ENCODE results near the gene DCAF8L2.
"Not testable (repeated sequence)": the region's sequence is repeated elsewhere in the genome, so short reads cannot be mapped to it uniquely, and the experiment has no call there.

The DCAF8L2 gene

DNA sequence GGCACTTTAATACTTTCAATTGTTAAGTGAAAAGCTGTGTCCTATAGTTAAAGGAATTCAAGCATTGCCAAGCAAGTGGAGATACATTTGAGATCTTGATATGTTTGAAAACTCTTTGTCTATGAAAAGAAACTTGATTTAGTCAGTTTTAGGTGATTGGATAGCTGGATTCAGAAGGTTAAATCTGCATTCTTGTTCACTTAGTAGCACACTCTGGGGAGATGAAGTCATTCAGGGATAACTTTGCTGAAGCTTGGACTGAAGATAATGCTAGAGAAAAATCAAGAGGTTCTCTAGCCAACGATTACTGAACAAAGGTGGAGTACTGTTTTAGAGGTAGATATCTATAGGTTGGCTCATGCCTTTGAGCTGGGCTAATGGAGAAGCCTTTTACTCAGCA lies 90.6 kb downstream of the DCAF8L2 start:
- no peak for DNase-seq

DNA sequence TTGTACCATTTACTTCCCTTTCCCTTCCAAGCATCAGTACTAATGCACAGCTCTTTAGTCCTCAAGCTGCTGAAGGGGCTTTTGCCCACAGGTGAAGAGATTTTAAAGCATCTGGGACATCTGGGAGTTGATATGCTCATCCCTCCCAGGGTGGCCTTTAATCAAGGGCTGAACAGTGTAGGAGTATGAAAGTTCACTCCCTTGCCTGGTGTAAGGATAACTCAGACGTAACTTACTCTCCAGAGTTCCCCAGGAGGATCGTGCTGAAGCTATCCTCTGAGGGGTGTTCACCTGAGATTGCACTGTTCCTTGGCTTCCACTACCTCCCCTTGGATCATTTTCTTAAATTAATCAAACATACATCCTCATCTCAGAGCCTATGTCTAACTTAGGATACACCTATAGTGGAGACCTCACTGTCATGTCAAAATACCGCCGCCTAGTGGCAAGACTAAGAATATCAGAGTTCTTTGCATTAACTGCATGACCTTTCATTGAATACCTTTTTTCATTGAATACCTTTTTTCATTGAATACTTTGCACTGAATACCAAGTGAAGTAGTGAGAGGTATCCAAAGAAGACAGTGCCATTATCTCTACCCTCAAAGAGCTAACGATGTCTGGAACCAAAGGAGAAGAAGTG lies 93.5 kb downstream of the DCAF8L2 start:
- DNase-seq, result not testable (repeated sequence)

DNA sequence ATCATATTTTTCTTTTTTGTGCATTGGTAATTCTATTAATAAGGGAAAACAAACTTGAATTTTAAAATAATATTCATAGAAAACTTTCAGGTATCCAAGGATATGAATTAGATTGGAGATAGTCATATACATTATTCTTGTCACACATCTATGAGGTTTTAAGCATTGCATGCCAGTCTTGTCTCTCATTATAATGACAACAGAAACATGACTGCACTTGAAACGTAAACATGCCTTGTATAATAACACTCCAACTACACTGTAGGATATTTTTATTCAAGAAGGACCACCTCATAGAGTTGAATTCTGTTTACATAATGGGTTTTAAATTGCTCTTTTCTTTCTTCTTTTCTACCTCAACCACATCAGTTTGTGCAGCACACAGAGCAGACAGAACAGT lies 104.5 kb downstream of the DCAF8L2 start:
- DNase-seq, result no peak

DNA sequence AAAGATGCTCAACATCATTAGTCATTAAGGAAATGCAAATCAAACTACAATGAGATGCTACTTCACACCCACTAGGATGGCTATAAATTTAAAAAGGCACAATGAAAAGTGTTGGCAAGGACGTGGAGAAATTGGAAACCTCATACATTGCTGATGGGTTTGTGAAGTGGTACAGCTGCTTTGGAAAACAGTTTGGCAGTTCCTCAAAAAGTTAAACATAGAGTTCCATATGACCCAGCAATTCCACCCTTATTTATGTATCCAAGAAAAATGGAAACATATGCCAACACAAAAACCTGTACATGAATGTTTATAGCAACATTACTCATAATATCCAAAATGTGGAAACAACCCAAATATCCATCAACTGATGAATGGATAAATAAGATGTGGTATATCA lies 116.4 kb downstream of the DCAF8L2 start:
- DNase-seq, result no peak

DNA sequence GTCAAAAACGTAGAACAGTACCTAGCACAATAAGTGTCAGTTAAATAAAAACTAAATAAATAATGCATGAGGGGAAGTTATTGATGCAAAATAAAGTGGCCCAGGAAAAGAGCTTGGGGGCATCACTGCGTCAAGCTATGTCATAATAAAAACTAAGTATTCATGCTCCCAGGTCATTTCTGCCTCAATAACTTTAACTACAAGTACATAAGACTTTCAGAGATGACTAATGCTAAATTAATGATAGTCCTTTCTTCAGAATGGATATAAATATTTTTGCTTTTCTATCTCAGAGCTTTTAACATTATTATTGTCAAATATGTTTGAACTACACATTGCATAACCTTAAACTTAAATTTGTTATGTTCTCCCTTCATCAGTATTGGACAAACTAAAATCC lies 125.5 kb downstream of the DCAF8L2 start:
- DNase-seq, result no peak

DNA sequence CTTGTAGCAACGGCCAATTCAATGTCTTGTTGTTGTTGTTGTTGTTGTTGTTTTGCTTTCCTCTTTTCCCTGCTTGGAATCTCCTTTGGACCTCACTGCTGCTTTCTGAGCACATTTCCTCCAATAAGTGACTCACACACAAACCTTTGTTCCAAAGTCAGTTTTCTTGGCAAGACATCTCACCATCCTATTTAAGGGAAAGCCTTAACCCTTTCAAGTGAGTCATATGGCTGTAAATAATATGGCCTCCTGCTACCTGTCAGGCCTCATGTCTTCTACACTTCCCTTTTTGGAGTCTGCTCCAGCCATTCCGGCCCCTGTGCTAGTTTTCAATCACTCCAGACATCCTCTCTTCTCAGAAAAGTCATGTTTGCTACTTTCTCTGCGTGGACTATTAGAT lies 138.1 kb downstream of the DCAF8L2 start:
- no peak for DNase-seq

DNA sequence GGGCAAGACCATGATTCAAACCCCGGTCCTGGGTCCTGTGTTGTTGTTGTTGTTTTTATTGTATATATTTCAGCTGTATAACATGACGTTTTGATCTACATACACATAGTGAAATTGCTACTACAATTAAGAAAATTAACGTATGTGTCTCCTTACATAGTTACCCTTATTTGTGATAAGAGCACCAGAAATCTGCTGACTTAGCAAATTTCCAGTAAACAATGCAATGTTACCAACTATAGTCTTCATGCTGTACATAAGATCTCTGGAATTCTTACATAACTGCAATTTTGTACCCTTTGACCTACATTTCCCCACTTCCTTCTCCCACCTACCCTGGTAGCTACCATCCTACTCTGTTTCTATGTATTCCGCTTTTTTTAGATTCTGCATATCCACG lies 141.8 kb downstream of the DCAF8L2 start:
- no peak for DNase-seq

DNA sequence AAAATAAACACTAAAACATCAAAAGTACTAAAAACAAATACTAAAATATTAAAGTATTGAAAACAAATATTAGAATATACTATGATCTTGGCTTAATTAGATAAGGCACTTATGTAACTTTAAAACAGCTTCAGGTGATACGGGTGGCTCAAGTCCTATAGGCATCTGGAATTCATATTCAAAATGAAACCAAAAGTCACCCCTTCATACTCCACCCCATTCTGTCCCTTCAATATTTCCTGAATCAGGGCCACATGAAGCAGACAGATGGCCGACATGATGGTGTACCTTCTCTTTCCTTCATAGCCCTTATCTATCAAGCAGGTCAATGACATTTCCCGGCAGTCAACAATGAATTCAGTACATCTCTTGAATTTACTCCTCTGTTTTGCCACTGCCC lies 145.8 kb downstream of the DCAF8L2 start:
- no peak for DNase-seq

DNA sequence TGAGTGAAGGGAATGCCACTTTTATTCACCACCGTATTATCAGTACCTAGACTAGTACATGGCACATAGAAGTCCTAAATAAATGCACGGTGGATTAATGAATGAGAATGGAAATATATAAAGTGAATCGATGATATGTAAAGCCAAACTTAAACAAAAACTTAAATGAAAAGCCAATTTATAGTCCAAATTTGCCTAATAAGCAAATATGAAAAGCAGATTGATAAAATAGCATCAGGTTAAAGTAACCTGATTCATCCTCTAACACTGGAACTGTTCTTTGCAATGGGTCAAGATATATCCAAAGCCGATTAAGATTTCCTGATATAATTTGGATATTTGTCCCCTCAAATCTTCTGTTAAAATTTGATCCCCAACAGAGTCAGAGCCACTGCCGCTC lies 150.8 kb downstream of the DCAF8L2 start:
- no peak for DNase-seq

DNA sequence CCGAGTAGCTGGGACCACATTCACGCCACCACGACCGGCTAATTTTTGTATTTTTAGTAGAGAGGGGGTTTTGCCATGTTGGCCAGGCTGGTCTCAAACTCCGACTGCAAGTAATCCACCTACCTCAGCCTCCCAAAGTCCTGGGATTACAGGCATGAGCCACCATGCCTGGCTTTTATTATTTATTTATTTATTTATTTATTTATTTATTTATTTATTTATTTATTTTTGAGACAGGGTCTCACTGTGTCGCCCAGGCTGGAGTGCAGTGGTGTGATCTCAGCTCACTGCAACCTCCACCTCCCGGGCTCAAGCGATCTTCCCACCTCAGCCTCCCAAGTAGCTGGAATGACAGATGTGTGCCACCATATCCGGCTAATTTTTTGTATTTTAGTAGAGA lies 153.4 kb downstream of the DCAF8L2 start:
- not testable (repeated sequence) for DNase-seq

DNA sequence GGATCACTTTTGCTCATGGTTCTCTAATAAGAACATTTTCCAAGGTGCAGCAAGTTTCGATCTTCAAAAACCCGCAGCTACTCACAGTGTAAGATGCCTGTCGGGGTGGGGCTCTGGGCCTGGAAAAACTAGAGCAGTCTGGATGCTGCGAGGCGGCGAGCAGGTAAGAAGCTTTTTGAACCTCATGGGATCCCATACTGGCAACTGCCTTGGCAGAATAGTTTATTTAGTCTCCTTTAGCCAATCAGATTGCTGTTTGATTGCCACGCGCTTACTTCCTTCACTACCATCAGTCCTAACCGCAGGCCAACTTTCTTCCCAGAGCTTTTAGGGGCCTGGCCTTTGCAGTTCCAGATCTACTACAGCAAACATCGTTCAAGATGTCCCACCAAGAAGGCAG lies 156.4 kb downstream of the DCAF8L2 start:
- no peak for DNase-seq

DNA sequence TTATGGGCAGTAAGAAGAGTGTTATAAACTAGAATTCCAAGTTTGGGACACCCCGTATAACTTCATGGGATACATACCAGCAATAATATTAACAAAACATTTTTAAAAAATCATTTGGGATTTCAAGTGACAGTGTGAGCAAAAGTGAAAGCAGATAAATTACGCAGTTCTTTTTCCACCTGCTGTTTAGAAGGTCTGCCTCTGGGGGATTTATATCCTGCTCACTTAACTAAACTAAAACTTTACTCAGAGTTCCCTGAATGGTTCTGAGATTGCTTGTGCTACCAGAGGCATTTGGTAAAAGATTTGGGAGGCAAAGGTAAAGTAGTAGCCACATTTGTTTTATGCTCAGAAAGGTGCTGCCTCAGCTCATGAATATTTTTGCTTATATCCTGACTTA lies 160.2 kb downstream of the DCAF8L2 start:
- not testable (repeated sequence) for DNase-seq

DNA sequence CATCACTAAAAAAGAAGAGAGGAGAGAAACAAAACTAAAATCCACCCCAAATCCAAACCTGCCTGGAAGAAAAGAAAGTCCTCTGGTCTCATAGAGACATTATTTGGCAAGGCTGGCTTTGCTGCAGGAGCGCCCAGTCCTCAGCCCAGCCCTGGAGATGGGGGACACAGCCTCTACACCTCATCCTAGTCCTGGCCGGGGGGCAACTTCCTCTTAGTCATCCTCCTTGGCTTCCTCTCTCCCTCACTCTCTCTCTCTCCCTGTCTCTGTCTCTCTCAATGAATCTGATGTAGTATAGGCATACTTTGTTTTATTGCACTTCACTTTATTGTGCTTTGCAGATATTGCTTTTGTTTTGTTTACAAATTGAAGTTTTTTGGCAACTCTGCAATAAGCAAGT lies 161.8 kb downstream of the DCAF8L2 start:
- no peak for DNase-seq

DNA sequence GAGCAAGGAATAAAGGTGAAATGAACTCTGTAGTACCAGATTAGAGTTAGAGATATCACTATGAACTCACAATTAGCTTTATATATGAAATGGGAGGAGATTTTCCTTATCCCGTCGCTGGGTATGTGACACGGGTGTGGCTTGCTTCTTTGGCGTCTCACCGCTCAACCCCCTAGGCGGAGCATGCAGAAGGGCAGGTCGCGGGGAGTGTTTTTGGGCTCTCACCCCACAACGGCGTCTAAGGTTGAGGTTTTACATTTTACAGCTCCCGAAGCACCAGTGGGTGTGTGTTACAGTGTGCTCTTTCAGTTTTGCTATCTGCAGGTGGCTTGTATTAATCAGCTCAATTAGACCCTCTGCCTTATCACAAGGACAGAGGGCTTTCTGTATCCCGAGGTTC lies 175.6 kb downstream of the DCAF8L2 start:
- no peak for DNase-seq

DNA sequence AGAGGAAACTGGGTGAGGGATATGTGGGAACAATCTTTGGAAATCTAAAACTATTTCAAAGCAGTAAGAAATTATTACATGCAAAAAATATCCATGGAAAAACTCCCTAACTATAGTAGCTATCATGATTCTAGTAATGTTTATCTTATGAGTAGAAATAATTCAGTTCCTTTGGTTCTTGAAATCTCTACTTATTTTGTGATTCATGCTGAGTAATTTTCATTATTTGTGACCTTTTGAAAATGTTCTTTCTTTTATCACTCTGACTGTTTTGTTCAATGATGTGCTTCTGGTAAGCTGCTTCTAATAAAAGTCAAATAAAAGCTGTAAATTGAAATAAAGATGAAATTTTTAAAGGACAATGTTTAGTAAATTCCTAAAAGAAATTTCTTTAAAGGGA lies 177.2 kb downstream of the DCAF8L2 start:
- DNase-seq, result no peak

DNA sequence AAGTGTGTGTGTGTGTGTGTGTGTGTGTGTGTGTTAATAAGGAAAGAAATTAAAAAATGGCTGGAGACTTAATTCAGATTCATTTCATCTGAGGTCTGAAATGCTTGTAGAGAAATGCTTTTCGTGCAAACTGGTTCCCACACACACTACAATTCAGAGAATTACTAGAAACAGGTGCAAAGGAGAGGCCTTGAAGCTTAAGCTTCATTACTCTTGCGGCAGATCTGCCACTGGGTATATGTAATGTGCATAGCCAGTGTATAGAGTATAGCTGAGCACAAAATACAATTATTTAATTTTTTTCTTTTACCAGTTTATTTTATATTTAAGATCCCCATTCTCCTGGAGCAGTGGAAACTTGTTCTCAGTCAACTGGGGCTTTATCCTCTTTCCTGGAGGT lies 185.8 kb downstream of the DCAF8L2 start:
- DNase-seq, result no peak

DNA sequence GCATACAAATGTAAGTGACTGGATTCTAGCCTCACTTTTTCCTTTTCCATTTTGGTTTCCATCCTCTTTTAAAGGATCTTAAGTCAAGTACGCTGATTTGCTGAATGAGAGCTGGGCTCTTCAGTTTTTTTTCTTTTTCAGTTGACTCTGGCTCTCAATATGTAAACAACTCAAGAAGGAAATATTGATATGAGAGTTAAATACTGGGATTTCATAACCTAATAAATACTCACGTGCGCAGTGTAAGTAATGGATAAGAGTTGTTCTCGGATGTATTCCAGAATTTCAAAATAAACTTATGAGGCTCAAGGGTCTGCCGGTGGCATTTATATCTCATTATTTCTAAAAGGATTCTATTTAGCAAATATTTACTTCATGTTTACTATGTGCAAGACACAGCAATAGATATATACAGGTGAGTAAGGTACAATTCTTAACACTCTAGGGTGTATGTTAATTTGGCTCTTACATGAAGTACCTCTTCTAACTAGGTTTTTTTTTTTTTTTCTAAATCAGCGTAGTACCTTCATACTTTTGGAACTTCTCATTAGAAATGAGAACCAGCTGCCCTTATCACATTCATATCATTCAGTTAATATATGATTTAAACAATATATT lies 206.6 kb downstream of the DCAF8L2 start:
- no peak for DNase-seq

DNA sequence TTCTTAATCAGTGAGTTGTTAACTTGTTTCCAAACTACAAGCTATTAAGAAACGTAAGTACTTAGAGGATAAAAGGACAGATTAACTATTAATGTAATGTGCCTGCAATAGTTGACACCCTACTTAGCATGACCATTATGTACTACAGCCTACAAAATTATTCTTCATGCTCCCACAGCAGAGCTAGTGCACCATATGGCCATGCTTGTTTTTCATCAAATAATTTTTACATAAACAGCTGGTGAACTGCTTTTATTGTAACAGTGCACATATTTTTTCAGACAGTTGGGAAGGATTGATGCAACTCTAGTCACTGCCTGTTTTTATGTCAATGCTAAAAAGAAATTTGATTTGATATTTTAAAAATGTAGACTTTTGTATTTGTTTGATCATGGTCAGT lies 207.4 kb downstream of the DCAF8L2 start:
- DNase-seq, result no peak
